Measurements from ENCODE around the gene RAX. TPM values are rescaled to one million over a fixed set of nuclear protein-coding genes. Genes with fewer than 3 reads are reported as not detected.

Gene RAX
- total and polyA plus RNA-seq, 2 of the 8 experiments (the other 6 are each of a cell fraction or from before 2014, with no cell fraction given), result 0.12 to 0.52 TPM

GRCh38 chr18:59306640-59307039 lies 33.4 kb upstream of the RAX start (continued):
- TF ChIP-seq SP1 (IDR thresholded peaks at IDR 0.05; ENCODE audit: low read depth, low read length) (no peak), SIN3A (conservative IDR thresholded peaks at IDR 0.05 in 1 of 2, IDR thresholded peaks at IDR 0.05 in 1 of 2; ENCODE audit: low read depth in 1 of 2, low read length in 2 of 2) (no peak), BACH1 (IDR thresholded peaks at IDR 0.05; ENCODE audit: low read length) (no peak), ZNF274 (IDR thresholded peaks at IDR 0.05; ENCODE audit: borderline replicate concordance, extremely low read depth, low read length) (no peak)
